ENCODE measurements around the gene TRABD.

DNA sequence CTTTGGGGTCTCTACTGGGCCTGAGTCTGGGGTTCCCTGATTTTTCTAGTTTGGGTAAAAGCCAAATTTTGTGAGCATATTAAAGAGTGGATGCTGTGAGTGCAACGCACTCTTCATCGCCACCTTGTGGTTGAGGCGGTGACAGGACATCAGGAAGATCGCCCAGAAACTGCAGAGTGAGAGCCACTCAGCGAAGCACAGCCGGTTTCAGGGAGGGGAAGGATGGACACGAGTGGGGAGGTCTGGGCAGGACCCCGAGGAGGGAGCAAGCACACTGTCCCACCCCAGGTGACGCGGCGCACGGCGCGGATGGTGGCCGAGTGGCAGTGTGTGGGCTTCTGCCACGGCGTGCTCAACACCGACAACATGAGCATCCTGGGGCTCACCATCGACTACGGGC lies 24.2 kb downstream of the TRABD start:
- TF ChIP-seq, protein P1, sequence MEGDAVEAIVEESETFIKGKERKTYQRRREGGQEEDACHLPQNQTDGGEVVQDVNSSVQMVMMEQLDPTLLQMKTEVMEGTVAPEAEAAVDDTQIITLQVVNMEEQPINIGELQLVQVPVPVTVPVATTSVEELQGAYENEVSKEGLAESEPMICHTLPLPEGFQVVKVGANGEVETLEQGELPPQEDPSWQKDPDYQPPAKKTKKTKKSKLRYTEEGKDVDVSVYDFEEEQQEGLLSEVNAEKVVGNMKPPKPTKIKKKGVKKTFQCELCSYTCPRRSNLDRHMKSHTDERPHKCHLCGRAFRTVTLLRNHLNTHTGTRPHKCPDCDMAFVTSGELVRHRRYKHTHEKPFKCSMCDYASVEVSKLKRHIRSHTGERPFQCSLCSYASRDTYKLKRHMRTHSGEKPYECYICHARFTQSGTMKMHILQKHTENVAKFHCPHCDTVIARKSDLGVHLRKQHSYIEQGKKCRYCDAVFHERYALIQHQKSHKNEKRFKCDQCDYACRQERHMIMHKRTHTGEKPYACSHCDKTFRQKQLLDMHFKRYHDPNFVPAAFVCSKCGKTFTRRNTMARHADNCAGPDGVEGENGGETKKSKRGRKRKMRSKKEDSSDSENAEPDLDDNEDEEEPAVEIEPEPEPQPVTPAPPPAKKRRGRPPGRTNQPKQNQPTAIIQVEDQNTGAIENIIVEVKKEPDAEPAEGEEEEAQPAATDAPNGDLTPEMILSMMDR (IDR thresholded peaks at IDR 0.05): peak; percentile 84
- no peak; the same call in 1 of the 2 replicates for TF ChIP-seq POLR2AphosphoS5 (IDR thresholded peaks at IDR 0.05; ENCODE audit: low read depth, low read length)
- peak; percentile 73 for TF ChIP-seq RAD21 (IDR thresholded peaks at IDR 0.05; ENCODE audit: low read length)
- TF ChIP-seq GATA2 (CRISPR knock-in tag; IDR thresholded peaks at IDR 0.05): no peak
- TF ChIP-seq, protein P2, sequence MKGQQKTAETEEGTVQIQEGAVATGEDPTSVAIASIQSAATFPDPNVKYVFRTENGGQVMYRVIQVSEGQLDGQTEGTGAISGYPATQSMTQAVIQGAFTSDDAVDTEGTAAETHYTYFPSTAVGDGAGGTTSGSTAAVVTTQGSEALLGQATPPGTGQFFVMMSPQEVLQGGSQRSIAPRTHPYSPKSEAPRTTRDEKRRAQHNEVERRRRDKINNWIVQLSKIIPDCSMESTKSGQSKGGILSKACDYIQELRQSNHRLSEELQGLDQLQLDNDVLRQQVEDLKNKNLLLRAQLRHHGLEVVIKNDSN (IDR thresholded peaks at IDR 0.05; ENCODE audit: borderline replicate concordance, low read depth): no peak

All from SK-N-SH (cell line).